Effector CD4-positive, alpha-beta T cell (primary cell): ENCODE results near the gene RNF135.
"Not testable (repeated sequence)": the region's sequence is repeated elsewhere in the genome, so short reads cannot be mapped to it uniquely, and the experiment has no call there.

Experiments
- DNase-seq: peaks from one replicate; pipeline ENCODE4 v3.0.0-alpha.2; 2020

RNF135 gene

DNA sequence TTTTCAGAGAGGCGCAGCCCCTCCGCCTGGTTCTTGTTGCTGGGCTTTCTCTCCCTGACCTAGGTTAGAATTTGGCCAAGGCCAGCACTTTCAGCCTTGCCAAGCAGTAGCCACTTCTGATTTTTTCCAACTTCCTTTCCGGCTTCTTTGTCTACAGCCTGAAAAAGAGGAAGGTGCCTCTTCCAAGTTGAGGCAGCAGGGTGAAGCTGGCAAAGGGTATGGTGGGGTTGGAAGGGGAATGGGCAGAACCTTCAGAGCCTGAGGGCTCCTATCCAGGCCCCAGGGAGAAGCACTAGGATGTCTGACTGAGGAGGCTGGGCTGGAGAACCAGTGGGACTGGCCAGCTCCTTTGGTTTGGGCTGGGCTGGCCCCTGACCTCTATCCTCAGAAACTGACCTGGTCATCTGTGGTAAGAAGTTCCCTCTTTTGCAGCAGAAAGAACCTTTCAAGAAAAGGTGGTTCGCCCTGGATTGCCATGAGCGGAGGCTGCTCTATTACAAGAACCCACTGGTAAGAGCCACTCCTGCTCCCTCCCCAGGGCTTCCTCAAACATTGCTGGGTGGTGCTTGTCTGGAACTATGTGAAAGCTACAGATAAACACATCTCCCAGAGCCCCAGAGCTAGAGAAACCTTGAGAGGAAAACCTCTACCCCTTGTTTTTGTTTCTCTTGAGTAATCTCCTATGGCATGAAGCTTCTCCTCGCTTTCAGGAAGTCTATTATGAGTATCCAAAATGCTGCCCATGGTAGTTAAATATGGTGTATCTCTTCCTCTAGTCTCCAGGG lies 16.6 kb upstream of the RNF135 start:
- no peak for DNase-seq

GRCh38 chr17:30956764-30957374 lies 14.0 kb upstream of the RNF135 start:
- DNase-seq, result no peak

DNA sequence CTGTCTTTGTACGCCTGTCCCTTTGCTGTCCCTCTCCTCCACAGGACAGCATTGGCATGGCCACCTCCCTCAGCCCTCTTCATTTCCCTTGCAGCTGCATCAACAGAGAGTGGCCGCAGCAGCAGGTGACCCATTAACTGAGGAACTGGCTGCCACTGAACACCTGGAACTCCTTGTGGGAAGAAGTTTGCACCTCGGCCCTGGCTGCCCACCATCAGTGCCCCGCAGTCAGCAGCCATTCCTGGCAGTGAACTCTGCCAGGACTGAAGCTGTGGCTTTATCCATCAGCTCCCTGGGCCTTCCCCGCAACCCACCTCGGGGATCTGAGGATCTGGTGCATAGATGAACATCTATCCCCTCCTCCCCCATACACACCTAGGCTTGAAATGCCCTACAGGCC lies 13.1 kb upstream of the RNF135 start:
- no peak for DNase-seq

- no peak for DNase-seq
Observed at GRCh38 chr17:30958187-30958586, 12.7 kb upstream of the RNF135 start.

DNA sequence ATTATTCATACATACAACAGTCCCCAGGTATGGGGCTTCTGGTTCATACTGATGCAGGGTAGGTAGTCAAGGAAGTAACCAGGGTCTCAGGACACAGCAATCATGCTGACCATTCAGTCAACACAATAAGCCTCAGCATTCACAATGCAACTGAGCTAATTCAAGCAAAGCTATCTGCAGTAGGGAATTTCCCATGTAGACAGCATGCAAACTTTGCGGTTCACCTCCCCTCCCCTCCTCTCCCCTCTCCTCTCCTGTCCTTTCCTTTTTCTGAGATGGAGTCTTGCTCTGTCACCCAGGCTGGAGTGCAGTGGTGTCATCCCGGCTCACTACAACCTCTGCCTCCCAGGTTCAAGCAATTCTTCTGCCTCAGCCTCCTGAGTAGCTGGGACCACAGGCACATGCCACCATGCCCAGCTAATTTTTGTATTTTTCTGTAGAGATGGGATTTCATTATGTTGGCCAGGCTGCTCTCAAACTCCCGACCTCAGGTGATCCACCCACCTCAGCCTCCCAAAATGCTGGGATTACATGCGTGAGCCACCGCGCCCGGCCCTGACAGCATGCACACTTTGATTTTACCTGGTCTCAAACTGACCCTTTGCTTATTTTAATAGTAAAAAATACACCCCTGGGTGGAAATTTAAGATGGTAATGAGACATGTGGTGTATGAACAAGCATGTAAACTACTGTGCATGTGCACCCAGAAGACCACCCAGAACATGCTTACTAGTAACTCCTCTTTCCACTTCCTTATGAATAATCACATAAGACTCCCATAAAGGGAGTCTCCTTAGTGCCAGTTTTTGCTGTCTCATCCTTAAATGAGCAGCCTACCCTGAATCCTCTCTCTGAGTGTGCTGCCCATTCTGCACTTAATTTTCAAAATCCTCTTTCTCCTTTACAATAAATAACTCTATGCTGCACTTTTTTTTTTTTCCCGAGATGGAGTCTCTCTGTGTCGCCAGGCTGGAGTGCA lies 9.3 kb upstream of the RNF135 start:
- DNase-seq, result no peak

DNA sequence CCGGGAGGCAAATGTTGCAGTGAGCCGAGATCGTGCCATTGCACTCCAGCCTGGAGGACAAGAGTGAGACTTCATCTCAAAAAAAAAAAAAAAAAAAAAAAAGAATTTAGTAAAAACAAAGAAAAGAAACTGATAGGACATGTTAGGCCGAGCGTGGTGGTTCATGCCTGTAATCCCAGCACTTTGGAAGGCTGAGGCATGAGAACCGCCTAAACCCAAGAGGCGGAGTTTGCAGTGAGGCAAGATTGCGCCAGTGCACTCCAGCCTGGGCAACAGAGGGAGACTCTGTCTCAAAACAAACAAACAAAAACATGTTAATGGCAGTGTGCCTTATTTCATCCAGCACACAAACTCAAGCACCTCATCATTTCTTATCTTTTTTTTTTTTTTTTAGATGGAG lies 6.5 kb upstream of the RNF135 start:
- DNase-seq, result not testable (repeated sequence)

- DNase-seq, result no peak
Observed at GRCh38 chr17:30964876-30965275, 6.0 kb upstream of the RNF135 start.

DNA sequence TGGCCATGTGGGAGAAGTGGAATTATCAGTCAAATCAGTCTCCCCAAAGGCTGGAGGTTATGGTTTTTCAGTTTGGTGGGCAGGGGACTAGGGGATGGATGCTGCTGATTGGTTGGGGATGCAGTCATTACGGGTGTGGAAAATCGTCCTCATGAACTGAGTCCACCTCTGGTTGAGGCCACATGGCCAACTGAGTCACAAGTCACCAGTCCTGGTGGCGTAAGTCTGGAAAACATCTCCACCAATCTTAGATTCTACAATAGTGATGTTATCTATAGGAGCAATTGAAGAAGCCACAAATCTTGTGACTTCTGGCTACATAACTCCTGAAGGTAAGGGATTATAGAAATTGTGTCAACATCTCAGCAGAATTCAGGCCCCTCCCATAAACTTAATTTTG lies 5.2 kb upstream of the RNF135 start:
- DNase-seq, result no peak

- not testable (repeated sequence) for DNase-seq
Observed at GRCh38 chr17:30967911-30968310, 2.9 kb upstream of the RNF135 start.

DNA sequence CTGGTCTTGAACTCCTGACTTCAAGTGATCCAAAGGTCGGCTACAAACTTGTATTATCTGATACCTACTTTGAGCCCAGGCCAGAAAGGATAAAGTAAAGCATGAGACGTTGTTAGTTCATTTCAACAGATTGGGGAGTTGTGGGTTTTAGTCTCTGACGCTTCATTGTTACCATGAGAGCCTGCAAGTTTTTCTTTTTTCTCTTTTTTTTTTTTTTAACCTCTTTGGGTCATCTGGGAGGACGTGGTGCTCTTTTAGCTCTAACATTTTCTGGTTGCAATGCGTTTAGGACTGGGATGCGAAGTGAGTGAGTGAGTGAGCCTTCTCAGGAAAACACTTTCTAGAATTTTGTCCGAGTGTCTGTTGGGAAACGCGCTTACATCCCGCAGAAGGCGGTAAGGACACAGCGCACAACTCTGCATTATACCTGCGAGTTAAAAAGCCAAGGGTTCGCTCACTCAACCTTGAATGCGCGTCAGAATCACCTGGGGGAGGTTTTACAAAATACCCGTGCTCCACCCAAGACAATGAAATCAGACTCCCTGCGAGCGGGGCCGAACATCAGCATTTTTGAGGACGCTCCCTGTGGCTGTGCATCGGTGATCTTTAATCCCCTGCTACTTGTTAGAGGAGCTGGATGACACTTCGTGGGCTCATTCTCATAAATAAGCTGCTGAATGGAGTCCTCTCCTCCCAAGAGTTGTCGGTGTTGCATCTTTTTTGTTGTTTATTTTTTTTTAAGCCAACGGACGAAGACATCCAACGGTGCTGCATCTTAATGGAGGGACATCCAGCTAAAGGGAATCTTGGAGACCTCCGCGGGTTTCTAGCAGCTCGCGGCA lies 629 bp upstream of the RNF135 start:
- no peak for DNase-seq

- DNase-seq, result no peak
Observed at GRCh38 chr17:30975042-30975820, 4.4 kb downstream of the RNF135 start.

- not testable (repeated sequence) for DNase-seq
Observed at GRCh38 chr17:30979919-30980318, 9.1 kb downstream of the RNF135 start.

DNA sequence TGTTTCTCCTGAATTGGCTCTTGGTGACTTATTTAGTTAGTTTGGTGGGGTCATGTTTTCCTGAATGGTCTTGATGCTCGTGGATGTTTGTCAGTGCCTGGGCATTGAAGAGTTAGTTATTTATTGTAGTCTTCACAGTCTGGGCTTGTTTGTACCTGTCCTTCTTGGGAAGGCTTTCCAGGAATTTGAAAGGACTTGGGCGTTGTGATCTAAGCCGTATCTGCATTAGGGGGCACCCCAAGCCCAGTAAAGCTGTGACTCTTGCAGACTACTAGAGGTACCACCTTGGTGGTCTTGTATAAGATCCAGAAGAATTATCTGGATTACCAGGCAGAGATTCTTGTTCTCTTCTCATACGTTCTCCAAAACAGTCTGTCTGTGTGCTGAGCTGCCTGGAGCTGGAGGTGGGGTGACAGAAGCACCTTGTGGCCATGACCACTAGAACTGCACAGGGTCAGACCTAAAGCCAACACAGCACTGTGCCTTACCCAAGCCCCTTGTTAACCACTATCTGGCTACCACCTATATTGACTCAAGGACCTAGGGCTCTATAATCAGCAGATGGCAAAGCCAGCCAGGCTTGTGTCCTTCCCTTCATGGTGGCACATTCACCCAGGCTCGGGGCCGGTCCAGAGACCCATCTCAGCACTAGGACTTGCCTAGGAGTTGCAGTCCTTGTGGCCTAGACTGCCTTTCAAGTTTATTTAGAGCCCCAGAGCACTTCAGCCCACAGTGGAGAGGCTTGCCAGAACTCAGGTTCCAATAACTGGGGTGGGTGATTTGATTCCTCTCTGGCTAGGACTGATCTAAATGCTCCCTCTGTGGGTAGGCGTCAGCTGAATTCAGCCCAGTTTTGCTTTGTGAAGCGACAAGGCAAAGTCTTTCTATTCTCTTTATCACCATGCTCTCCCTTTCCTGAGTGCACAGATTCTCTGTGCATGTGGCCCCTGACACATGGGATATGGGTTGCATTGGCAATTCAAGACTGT lies 11.0 kb downstream of the RNF135 start:
- DNase-seq, result no peak

DNA sequence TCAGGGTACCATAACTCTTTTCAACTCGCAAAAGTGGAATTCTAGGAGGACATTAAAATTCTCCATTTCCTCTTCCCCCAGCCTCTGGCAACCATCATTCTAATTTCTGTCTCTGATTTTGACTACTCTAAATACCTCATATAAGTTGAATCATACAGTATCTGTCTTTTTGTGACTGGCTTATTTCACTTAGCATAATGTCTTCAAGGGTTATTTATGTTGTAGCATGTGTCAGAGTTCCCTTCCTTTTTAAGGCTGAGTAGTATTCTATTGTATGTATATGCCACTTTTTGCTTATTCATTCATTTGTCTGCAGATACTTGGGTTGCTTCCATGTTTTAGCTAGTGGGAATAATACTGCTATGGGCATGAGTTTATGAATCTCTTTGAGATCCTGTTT lies 12.0 kb downstream of the RNF135 start:
- no peak for DNase-seq

DNA sequence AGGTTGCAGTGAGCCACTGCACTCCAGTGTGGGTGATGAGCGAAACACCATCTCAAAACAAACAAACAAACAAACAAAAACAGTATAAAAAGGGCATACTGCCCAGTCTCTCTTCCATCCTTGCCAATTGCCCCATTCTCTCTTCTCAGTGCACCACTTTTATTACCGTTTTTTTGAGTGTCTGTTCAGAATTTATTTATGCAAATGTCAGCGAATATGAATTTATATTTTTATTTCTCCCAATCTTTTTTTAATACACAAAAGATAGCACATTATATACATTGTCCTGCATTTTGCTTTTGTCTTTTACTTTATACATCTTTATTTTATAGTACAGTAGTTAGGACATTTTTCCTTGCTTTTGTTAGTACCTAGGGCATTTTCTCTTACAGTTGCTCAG lies 19.6 kb downstream of the RNF135 start:
- no peak for DNase-seq

- DNase-seq, result no peak
Observed at GRCh38 chr17:30992551-30992950, 21.7 kb downstream of the RNF135 start.

- no peak for DNase-seq
Observed at GRCh38 chr17:30995347-30995746, 24.5 kb downstream of the RNF135 start.

- no peak for DNase-seq
Observed at GRCh38 chr17:30996486-30996885, 25.6 kb downstream of the RNF135 start.

DNA sequence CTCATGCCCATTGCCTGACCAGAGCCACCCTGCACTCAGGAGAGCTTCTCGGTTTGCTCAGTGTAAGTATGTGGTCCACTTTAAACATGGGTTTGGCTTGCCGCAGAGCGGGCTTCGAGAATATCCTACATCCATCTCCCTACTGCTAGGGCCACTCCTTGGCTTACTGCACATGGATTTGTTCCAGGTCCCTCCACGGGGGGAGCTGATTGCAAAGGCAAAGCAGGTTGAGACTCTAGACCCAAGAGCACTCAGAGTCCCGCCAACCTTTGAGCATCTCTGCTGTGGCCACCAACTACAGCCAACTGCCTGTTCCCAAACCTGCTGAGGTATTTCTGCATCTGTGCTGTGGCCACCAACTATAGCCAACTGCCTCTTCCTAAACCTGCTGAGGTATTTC lies 26.4 kb downstream of the RNF135 start:
- no peak for DNase-seq

DNA sequence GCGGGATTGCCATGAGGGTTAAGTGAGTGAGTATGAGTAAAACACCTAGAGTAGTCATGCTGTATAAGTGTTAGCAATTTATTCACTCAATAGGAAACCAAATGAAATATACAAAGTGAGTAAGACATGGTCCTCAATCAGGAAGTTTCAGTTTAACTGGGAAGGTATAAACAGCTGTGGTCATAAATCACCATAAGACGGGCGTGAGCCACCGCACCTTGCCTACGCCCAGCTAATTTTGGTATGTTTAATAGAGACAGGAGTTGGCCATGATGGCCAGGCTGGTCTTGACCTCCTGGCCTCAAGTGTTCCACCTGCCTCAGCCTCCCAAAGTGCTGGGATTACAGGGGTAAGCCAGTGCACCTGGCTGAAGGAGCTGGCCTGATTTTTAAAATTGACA lies 27.0 kb downstream of the RNF135 start:
- DNase-seq, result no peak
